NCI-H446 treated with DMSO at 0.1 percent for 48 hours (cell line): Measurements from ENCODE around the gene NEAT1.
A peak's percentile ranks its signal among the peaks of the same experiment; 100 is the strongest.
"Not testable (repeated sequence)": the region's sequence is repeated elsewhere in the genome, so short reads cannot be mapped to it uniquely, and the experiment has no call there.

Experiments
- DNase-seq: peaks from one replicate; lab custom pipeline; 2025; lab: John Stamatoyannopoulos, UW

The NEAT1 gene

GRCh38 chr11:65448418-65449105 lies 26.0 kb downstream of the NEAT1 start:
- no peak for DNase-seq

DNA sequence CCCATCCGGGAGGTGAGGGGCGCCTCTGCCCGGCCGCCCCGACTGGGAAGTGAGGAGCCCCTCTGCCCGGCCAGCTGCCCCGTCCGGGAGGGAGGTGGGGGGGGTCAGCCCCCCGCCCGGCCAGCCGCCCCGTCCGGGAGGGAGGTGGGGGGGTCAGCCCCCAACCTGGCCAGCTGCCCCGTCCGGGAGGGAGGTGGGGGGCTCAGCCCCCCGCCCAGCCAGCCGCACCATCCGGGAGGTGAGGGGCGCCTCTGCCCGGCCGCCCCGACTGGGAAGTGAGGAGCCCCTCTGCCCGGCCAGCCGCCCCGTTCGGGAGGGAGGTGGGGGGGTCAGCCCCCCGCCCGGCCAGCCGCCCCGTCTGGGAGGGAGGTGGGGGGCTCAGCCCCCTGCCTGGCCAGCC lies 28.7 kb downstream of the NEAT1 start:
- not testable (repeated sequence) for DNase-seq

GRCh38 chr11:65452259-65452658 lies 29.7 kb downstream of the NEAT1 start:
- not testable (repeated sequence) for DNase-seq

GRCh38 chr11:65452806-65453490 lies 30.4 kb downstream of the NEAT1 start:
- DNase-seq: no peak

DNA sequence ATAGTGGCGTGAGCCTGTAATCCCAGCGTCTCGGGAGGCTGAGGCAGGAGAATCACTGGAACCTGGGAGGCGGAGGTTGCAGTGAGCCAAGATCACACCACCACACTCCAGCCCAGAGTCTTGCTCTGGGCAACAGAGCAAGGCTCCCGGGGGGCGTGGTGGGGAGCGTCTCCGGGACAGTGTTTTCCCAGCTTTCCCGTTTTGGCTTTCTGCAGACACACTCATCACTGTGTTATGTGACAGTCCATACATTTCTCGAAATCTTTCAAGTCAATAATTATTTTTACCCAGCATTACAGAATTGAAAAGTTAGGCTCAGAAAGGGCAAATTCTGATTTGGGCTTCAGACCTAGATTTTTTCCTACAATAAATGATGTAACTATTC lies 31.7 kb downstream of the NEAT1 start:
- DNase-seq: no peak

GRCh38 chr11:65454696-65455456 lies 32.3 kb downstream of the NEAT1 start:
- DNase-seq: peak; percentile 85

- DNase-seq: no peak
Measured at GRCh38 chr11:65456418-65456817, 33.8 kb downstream of the NEAT1 start.

- no peak for DNase-seq
Measured at GRCh38 chr11:65459552-65459951, 37.0 kb downstream of the NEAT1 start.

DNA sequence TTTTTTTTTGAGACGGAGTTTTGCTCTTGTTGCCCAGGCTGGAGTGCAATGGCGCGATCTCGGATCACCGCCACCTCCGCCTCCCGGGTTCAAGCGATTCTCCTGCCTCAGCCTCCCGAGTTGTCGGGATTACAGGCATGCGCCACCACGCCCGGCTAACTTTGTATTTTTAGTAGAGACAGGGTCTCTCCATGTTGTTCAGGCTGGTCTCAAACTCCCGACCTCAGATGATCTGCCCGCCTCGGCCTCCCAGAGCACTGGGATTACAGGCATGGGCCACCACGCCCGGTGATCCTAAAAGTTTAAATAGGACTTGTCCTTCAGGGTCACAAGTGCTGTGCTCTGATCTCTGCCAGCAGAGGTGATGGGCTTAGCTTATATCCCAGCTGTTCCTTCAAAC lies 42.9 kb downstream of the NEAT1 start:
- not testable (repeated sequence) for DNase-seq

DNA sequence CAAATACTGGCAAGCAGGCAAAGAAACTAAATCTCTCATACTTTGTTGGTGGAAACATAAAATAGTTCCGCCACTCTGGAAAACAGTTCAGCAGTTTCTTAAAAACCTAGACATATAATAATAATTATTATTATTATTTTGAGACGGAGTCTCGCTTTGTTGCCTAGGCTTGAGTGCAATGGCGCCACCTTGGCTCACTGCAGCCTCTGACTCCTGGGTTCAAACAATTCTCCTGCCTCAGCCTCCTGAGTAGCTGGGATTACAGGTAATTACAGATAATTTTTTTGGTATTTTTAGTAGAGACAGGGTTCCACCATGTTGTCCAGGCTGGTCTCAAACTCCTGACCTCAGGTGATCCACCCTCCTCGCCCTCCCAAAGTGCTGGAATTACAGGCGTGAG lies 44.7 kb downstream of the NEAT1 start:
- not testable (repeated sequence) for DNase-seq

DNA sequence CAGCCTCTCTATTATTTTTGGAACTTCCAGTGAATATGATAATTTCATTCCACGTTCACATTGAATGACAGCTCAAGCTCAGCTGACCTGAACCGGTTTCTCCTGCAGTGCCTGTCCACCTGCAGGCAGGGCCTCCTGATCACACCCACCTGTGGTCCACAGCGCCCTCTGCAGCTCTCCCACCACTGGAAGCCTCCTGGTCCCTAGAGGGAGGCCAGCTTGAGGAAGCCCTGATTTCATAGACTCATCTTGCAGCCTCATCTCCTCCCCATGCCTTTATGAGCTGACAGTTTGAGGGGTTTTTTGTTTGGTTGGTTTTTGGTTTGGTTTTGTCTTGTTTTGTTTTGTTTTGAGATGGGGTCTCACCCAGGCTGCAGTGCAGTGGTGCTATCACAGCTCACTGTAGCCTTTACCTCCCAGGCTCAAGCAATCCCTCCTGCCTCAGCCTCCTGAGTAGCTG lies 46.3 kb downstream of the NEAT1 start:
- no peak for DNase-seq

DNA sequence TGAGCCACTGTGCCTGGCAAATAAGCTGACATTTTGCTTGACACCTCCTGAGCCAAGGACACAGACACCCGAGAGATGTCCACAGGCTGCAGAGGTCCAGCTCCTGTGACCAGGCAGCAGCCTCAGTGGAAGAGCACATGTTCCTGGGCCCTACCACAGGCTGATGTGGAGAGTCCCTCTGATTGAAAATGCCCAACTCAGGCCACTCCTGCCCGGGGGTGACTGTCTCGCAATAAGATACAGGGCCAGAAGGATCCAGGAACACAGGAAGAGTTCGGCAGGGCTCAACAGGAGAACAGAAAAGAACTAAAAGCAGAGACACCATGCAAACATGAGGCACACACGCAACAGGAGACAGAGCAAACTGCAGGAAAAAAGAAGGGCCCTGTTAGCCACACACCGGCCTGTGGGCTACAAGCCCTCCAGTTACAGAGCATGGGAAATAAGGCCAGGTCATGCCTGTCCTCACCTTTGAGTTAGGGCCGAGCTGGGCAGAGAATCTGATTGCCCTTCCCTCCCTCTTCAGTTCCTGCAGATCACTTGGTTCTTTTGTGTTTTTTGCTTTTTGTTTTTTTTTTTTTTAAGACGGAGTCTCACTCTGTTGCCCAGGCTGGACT lies 47.9 kb downstream of the NEAT1 start:
- DNase-seq: no peak

DNA sequence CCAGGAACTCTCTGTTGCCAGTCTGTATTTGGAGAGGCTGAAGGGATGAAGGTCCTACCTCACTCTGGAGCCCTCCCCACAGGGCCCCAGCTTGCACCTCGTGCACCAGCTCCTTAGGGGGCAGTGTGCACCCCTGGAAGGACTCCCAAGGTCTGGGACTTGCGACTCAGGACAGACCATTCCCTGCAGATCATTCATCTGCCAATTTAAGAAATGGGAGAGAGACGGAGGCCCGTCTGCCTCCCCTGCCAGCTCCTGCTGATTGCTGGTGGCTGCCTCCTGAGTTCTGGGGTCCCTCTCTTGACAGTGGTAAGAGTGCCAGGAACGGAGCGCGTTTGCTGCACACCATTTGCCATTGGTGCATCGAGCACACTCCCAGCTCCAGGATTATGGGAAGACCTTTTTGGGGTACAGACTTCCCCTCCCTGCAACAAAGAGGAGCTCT lies 48.9 kb downstream of the NEAT1 start:
- peak; percentile 60 for DNase-seq

DNA sequence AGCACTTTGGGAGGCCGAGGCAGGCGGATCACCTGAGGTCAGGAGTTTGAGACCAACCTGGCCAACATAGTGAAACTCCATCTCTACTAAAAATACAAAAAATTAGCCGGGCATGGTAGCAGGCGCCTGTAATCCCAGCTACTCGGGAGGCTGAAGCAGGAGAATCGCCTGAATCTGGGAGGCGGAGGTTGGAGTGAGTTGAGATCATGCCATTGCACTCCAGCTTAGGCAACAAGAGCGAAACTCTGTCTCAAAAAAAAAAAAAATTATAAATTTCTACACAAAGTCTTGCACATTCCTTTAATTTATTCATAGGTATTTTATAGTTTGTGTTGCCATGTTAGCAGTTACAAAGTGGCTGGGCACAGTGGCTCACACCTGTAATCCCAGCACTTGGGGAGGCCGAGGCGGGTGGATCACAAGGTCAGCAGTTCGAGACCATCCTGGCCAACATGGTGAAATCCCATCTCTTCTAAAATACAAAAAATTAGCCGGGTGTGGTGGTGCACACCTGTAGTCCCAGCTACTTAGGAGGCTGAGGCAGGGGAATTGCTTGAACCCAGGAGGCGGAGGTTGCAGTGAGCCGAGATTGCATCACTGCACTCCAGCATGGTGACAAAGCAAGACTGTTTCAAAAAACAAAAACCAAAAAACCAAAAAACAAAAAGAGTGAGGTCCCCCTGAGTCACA lies 50.1 kb downstream of the NEAT1 start:
- not testable (repeated sequence) for DNase-seq

GRCh38 chr11:65473278-65473860 lies 50.8 kb downstream of the NEAT1 start:
- DNase-seq: no peak

DNA sequence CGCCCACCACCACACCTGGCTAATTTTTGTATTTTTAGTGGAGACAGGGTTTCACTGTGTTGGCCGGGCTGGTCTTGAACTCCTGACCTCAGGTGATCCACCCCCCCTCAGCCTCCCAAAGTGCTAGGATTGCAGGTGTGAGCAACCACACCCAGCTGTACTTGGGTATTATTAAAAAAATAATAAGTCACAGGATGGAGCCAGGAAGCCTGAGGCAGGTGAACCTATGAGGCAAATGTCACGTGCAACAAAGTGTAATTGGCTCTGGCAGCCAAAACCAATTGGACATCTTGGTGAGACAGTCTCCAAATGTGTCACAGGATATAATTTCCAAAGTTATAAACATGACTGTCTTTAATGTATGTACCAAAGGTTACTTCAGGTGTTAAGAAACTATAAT lies 52.3 kb downstream of the NEAT1 start:
- DNase-seq: no peak

GRCh38 chr11:65476632-65477148 lies 54.1 kb downstream of the NEAT1 start:
- DNase-seq: no peak

DNA sequence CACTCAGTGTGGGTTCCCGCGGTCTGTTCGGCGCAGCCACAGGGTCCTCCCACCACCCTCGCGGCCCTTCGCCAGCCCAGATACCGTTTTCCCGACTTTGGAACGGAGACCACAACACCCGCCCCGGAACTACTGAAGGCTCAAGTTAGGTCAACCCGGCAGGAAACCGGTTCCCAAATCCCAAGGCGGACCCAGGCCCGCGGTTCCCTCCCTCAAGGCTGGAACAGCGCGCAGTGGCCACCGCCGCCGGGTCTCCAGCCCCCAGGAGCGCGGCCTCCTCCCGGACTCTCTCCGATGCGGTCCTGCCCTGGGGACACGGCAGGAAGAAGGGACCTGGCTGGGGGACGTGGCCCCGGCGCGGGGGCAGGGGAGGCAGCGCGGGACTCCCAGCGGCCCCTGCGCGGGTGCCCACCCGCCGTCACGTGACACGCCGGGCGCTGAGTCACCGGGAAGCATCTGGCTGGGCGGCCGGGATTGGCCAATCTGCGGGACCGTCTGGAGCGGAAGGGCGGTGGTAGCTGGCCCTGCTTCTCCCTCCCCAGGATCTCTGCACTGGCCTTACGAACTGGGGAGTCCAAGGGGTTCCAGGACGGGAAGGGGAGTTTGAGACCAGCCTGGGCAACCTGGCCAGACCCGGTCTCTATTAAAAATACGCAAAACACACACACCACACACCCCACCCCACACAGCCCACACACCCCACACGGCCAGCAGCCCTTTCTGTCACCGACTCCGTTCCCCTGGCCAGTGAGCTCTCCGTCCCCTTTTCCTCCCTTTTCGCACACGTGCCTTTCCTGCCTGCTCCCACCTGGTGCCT lies 54.8 kb downstream of the NEAT1 start:
- DNase-seq: peak; percentile 93

- DNase-seq: no peak
Measured at GRCh38 chr11:65478388-65479183, 56.0 kb downstream of the NEAT1 start.
